Activated CD4-positive, CD25-positive, alpha-beta regulatory T cell treated with anti-CD3 and anti-CD28 coated beads, Interleukin-2, amount 50 U/mL, for 16 hours (primary cell): Measurements from ENCODE around the gene CXXC5.

Source experiments
- DNase-seq: peaks from one replicate; pipeline ENCODE4 v3.0.0-alpha.2; 2020; ENCODE audit warnings: low read depth, low spot score

Gene CXXC5

GRCh38 chr5:139664727-139665351 is 16.7 kb downstream of the CXXC5 start:
- no peak for DNase-seq

DNA sequence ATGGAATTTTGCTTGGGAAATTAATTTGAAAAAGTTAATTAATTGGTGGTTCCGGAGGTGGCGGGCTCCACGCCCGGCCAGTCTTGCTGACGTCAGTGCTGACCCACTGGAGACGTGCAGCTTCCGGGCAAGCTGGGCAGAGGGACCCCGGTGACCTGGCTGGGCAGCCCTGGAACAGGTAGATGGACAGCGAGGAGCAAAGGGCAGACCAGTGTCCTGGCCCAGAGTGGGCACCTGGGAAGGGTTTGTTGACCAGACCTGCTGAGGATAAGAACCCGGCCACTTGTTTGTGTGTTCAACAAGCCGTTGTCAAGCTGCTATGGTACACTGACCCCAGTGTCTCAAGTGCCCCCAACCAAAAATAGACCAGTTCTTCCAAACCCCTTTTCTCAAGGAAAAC is 17.5 kb downstream of the CXXC5 start:
- no peak for DNase-seq

DNA sequence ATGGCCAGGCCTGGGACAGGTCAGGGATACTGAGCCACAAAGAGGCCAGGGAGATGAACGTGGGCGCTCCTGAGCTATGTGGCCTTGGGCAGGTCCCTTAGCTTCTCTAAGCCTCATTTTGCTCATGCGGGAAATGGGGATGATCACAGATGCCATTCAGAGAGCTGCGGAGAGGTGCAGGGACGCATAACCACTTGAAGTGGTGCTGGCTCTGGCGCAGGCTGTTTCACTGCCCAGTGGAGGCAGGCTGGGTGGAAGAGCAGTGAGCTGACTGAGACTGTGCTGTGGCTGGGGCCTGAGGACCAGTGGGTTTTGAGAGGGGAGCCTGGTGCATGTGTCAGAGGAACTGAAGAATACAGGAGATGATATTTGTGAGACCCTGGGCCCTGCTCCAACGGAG is 18.4 kb downstream of the CXXC5 start:
- DNase-seq, result no peak

DNA sequence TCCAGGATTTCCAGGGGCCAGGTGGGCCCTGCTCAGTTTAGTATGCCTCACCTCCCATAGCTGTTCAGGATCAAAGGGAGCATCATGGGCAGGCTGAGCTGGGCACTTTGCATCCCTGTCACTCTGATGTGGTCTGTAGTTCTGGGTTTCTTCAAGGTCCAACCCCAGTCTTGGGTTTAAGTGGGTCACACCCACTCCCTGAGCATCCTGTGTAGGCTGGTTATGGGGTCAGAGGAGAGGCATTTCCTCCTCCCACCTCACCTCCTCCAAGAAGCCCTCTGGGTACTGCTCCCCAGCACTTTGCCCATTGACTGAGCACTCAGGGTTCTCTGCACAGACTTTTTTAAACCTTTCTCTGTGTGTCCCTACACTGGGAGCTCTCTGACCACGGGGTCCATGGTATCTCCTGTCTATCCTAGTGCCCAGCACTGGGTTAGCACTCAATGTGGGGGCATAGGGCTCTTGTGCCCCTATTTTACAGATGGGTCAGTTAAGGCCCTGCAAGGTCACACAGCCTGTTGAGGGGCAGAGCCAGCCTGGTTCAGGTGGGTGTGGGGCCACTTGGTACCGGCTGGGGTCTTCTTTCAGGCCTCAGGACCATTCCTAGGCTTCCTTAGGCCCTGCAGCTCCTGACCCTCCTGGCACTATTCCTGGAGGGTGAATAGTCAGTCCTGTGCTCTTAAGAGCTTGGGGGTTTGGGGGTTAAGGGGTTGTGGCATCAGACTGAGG is 19.0 kb downstream of the CXXC5 start:
- no peak for DNase-seq

GRCh38 chr5:139667730-139668063 is 19.5 kb downstream of the CXXC5 start:
- no peak for DNase-seq

- no peak for DNase-seq
Observed at GRCh38 chr5:139668064-139668880, 20.1 kb downstream of the CXXC5 start.

- no peak for DNase-seq
Observed at GRCh38 chr5:139668924-139669661, 20.9 kb downstream of the CXXC5 start.

DNA sequence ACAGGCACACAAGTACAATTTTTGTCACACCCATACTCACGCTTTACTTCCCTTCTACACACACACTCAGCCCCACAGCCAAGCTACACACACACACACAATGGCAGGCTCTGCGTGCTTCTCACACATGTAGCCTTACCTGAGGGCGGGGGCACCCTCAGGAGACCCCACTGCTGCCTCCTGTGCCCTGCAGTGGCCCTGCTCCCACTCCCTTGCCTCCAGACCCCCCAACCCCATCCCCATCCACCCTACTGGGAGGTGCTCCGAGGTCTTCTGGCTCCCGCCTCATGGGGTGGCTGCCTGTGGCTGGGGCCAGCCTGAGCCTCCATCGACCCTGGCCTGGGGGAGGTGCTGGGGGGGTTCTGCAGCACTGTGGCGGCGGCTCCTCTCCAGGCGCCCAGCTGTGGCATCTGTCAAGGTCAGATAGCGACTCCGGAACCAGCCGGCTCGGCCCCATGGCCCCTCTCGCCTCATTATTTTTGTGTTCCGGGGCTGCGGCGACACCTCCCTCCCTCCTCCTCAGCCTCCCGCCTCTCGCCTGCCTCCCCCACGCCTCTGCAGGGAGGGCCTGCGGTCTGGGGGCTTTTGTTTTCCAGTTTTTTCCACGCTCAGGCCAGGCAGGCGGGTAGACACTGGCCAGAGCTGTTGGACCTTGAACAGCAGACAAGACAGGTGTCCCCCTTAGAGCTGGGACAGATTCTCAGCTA is 21.7 kb downstream of the CXXC5 start:
- DNase-seq, result no peak

GRCh38 chr5:139670369-139671095 is 22.4 kb downstream of the CXXC5 start:
- no peak for DNase-seq

GRCh38 chr5:139671096-139671841 is 23.1 kb downstream of the CXXC5 start:
- no peak for DNase-seq

DNA sequence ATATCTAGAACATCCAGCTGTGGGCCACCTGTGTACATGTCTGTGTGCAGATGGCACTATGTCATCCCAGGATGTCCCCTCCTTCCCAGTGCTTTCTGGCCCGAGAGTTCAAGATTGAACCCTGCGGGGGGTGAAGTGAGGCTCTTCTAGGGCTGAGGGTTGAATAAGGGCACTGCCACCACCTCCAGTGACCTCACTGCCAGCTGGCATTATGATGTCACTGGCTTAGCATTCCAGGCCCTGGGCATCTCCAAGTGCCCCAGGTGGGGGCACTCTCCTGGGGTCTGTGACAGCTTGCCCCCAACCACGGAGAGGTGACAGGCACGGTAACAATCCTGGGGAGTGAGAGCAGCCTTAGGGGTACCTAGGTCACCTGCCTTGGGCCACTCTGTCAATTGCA is 27.1 kb downstream of the CXXC5 start:
- DNase-seq, result no peak

- DNase-seq, result no peak
Observed at GRCh38 chr5:139675825-139676224, 27.7 kb downstream of the CXXC5 start.

- no peak for DNase-seq
Observed at GRCh38 chr5:139676406-139676805, 28.3 kb downstream of the CXXC5 start.

- no peak for DNase-seq
Observed at GRCh38 chr5:139676951-139677735, 29.0 kb downstream of the CXXC5 start.

- DNase-seq, result no peak
Observed at GRCh38 chr5:139677736-139678613, 29.8 kb downstream of the CXXC5 start.

DNA sequence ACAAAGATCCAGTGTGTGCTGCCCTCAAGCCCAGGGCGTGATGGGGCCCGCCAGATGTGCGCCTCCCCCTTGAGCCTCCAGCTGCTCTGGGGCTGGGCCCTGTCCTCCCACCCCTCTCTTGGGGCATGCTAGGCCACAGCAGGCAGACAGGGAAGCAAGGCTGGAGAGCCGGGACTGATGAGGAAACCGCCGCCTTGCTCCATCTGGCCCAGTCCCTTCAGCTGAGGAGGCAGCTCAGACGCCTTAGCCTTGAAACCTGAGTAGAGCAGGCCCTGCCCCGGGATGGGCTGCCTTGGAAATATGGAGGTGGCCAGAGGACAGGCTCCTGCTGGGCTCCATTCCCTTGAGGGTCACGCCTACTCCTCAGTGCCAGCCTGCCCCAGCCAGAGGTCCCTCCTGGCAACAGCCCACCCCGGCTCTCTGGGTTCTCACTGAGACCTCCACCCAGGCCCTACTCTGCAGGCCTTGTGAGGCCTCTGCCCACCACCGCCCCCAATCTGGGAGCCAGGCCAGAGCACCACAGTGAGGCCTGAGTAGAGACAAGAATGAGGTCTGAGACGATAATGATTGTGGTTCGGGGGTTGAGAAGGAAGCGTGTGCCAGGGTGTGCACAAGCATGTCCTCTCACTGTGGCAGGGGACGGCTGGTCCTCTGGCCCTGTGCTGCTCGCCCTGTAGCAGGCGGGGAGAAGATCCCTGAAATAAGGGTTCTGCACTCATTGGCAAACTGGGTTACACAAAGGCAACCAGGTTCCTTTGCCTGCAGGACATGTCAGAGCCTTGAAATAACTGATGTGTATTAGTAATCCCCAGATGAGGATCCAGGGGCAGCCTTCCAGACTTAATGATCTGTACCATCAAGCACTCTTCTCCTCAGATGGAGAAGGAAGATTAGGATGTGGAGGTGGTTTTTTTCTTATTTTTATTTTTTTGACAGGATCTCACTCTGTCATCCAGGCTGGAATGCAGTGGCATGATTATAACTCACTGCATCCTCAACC is 30.9 kb downstream of the CXXC5 start:
- no peak for DNase-seq
